ENCODE results near the gene RIC1. TPM values are rescaled to one million over a fixed set of nuclear protein-coding genes. Genes with fewer than 3 reads are reported as not detected.

Gene RIC1
- total and polyA plus RNA-seq, 2 of the 4 experiments (the other 2 are of a cell fraction) = 28.8 to 76.9 TPM

DNA sequence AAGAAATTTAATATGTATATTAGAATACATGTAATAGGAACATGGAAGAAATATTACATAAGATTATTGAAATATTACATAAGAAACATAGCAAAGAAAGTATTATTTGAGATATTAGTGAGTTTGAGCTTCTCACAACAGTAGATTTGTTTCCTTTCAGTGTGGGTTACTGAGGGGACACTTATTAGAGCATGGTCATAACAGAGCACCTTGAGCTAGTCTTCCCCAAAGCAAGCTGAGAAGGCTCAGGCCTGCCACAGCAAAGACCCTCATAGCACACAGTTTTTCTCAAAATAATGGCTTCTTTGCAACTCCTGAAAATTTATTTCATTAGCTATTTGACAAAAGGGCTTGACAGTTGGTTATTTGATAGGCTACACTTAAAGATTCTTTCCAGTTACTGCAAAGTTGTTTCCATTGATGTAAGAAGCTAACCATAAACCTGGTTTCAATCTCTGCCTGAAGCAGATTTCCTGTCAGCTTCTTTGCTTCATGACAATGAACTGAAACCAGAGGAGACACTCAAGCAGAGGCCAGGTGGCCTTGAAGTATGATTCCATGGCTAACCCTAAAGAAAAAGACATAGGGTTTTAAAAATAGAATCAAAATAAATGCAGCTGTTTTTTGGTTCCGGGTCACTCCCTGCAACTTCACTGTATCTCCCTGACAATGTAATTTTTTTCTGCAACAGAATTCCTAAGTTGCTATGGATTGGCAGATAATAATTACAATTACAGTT lies 135.4 kb downstream of the RIC1 start:
- Histone ChIP-seq H4K91ac (ENCODE audit: insufficient read depth, low read depth, low read length) (no peak overlapping the region), H3K14ac (replicated peaks; ENCODE audit: low read depth, low read length) (no peak overlapping the region), H4K5ac (ENCODE audit: low read depth, low read length) (no peak overlapping the region), H3K79me1 (ENCODE audit: low read depth in 1 of 2, low read length in 2 of 2) (peaks cover 13 to 21% of the 10 kb centered on the region in 2 experiments; a peak in 3 of 4 replicates), H2AK9ac (replicated peaks; ENCODE audit: low read depth, low read length, poor library complexity) (no peak overlapping the region), H3K4me1 (ENCODE audit: control insufficient read depth, insufficient read depth, low read length) (peaks cover 3% of the 10 kb centered on the region), H4K8ac (ENCODE audit: low read depth in 2 of 2, low read length in 2 of 2) (no peak overlapping the region), H3K4ac (ENCODE audit: low read depth, low read length) (no peak overlapping the region), H2BK15ac (ENCODE audit: low read depth, low read length) (no peak overlapping the region), H2BK120ac (ENCODE audit: low read depth, low read length) (no peak overlapping the region), H3K27ac (ENCODE audit: insufficient read depth, low read length) (no peak overlapping the region), H2AK5ac (ENCODE audit: low read depth, low read length) (no peak overlapping the region), H3K36me3 (ENCODE audit: control insufficient read depth, insufficient read depth, low read length) (peaks cover 52% of the 10 kb centered on the region), H3K9ac (ENCODE audit: low read depth, low read length) (no peak overlapping the region), H3K4me2 (ENCODE audit: low read depth, low read length) (no peak overlapping the region), H3K18ac (ENCODE audit: low read depth, low read length) (no peak overlapping the region), H3K27me3 (ENCODE audit: control insufficient read depth, insufficient read depth, low read length) (no peaks in the 10 kb centered on the region), H4K20me1 (ENCODE audit: insufficient read depth, low read length) (peaks cover 2% of the 10 kb centered on the region; the same call in 1 of the 2 replicates), H3K4me3 (ENCODE audit: insufficient read depth, low read depth, low read length) (no peak overlapping the region), H2BK5ac (ENCODE audit: low read depth, low read length, poor library complexity, severe bottlenecking) (no peak overlapping the region), H3K56ac (ENCODE audit: extremely low read depth, insufficient read depth, low read length) (no peak overlapping the region), H3K9me3 (ENCODE audit: control insufficient read depth, insufficient read depth, low read length) (no peaks in the 10 kb centered on the region), H2BK20ac (ENCODE audit: low read depth, low read length) (no peak overlapping the region), H3K23ac (ENCODE audit: low read depth, low read length) (no peak overlapping the region), H3K9me1 (ENCODE audit: insufficient read depth, low read length) (peaks cover 9% of the 10 kb centered on the region; the same call in 1 of the 2 replicates), H2AFZ (replicated peaks; ENCODE audit: low read length, poor library complexity) (no peak overlapping the region)
- DNase-seq (no peak), ATAC-seq (ENCODE audit: low read depth) (no peak)
- dilution Hi-C loops (cut with HindIII; ENCODE audit: low sequenced_read_pairs, unreplicated experiment) = no loop called here
- no TSS peak for BruUV-seq (replicated peaks)
- intact Hi-C loops (cut with micrococcal nuclease) = no loop called here
- CTCF ChIA-PET = no interaction called here
- in situ Hi-C loops (cut with MboI; ENCODE audit: low sequenced_read_pairs) = no loop called here
- TF ChIP-seq, protein P1, sequence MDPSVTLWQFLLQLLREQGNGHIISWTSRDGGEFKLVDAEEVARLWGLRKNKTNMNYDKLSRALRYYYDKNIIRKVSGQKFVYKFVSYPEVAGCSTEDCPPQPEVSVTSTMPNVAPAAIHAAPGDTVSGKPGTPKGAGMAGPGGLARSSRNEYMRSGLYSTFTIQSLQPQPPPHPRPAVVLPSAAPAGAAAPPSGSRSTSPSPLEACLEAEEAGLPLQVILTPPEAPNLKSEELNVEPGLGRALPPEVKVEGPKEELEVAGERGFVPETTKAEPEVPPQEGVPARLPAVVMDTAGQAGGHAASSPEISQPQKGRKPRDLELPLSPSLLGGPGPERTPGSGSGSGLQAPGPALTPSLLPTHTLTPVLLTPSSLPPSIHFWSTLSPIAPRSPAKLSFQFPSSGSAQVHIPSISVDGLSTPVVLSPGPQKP (IDR thresholded peaks at IDR 0.05; ENCODE audit: borderline replicate concordance, low read depth, low read length) = no peak
- TF ChIP-seq, protein P2, sequence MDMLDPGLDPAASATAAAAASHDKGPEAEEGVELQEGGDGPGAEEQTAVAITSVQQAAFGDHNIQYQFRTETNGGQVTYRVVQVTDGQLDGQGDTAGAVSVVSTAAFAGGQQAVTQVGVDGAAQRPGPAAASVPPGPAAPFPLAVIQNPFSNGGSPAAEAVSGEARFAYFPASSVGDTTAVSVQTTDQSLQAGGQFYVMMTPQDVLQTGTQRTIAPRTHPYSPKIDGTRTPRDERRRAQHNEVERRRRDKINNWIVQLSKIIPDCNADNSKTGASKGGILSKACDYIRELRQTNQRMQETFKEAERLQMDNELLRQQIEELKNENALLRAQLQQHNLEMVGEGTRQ (IDR thresholded peaks at IDR 0.05; ENCODE audit: low read depth, low read length) = no peak
- TF ChIP-seq RCOR1 (IDR thresholded peaks at IDR 0.05; ENCODE audit: insufficient replicate concordance, low read length) (no peak), MAZ (IDR thresholded peaks at IDR 0.05; ENCODE audit: borderline replicate concordance, low read depth, low read length) (no peak), SMC3 (IDR thresholded peaks at IDR 0.05; ENCODE audit: low read depth, low read length) (no peak), BHLHE40 (IDR thresholded peaks at IDR 0.05; ENCODE audit: low read depth, low read length) (no peak), RAD21 (IDR thresholded peaks at IDR 0.05; ENCODE audit: low read length) (no peak), CEBPB (IDR thresholded peaks at IDR 0.05; ENCODE audit: low read depth, low read length) (no peak), MXI1 (IDR thresholded peaks at IDR 0.05; ENCODE audit: borderline replicate concordance, low read depth, low read length) (no peak), RFX5 (IDR thresholded peaks at IDR 0.05; ENCODE audit: low read depth, low read length) (no peak), FOS (IDR thresholded peaks at IDR 0.05; ENCODE audit: low read depth, low read length) (no peak), MAFK (IDR thresholded peaks at IDR 0.05; ENCODE audit: low read depth, low read length) (no peak), CHD1 (IDR thresholded peaks at IDR 0.05; ENCODE audit: low read depth, low read length) (no peak)
- POLR2A ChIA-PET (ENCODE audit: unreplicated experiment) = no interaction called here
- WGBS, 2 experiments (ENCODE audit: extremely low coverage in 2 of 2, insufficient read length in 1 of 2) = no CpG with 5 or more reads among the region's 1 CpG
